Esophagus (tissue), 2 donors: ENCODE results near the gene SERINC5. TPM values are rescaled to one million over a fixed set of nuclear protein-coding genes. Genes with fewer than 3 reads are reported as not detected.
"Not testable (repeated sequence)": the region's sequence is repeated elsewhere in the genome, so short reads cannot be mapped to it uniquely, and the experiment has no call there.

Experiments
- H3K27ac ChIP-seq, 2 donors: one replicate each; pipeline ENCODE4 v1.5.1; 2013; ENCODE audit warnings: low read depth in 2 of 2, mild to moderate bottlenecking in 2 of 2, inconsistent platforms in 1 of 2, low read length in 1 of 2, moderate library complexity in 1 of 2
- H3K27me3 ChIP-seq, 2 donors: one replicate each; pipeline ENCODE4 v1.6.1; 2013; ENCODE audit warnings: low read length in 2 of 2, control low read depth in 1 of 2, mild to moderate bottlenecking in 1 of 2; ENCODE audit not compliant: insufficient read depth in 2 of 2, control insufficient read depth in 1 of 2
- H3K36me3 ChIP-seq, 2 donors: one replicate each; pipeline ENCODE4 v1.6.1; 2013; ENCODE audit warnings: low read length in 1 of 2; ENCODE audit not compliant: control insufficient read depth in 2 of 2, insufficient read depth in 2 of 2
- H3K4me1 ChIP-seq, 2 donors: one replicate each; pipeline ENCODE4 v1.6.1; 2013; ENCODE audit warnings: low read length in 1 of 2; ENCODE audit not compliant: control insufficient read depth in 2 of 2, insufficient read depth in 2 of 2
- H3K4me3 ChIP-seq, 2 donors: one replicate each; pipeline ENCODE4 v1.5.1; 2013; ENCODE audit warnings: low read length in 2 of 2, mild to moderate bottlenecking in 2 of 2, low read depth in 1 of 2, moderate library complexity in 1 of 2
- H3K9me3 ChIP-seq, 2 donors: one replicate each; pipeline ENCODE4 v1.6.1; 2013; ENCODE audit warnings: mild to moderate bottlenecking in 2 of 2, low read depth in 1 of 2, low read length in 1 of 2, moderate library complexity in 1 of 2; ENCODE audit not compliant: control insufficient read depth in 2 of 2, insufficient read depth in 1 of 2
- WGBS, 2 donors: extraction: QIAGEN DNeasy Blood & Tissue Kit; methylation state at CpG; one replicate each; pipeline ENCODE4 v1.1.7; 2013; 5-methylcytosine and 5-hydroxymethylcytosine counted together
- polyA plus RNA-seq, 2 donors: library from polyadenylated mRNA; stranded (reverse); fragments of 200-250 nt; gene quantifications; one replicate each; pipeline ENCODE4 v1.2.3, GENCODE V29; 2013
- donor health status: healthy with polysubstance abuse.
- donor health status: Bipolar disorder and iron deficiency.

Gene SERINC5
- polyA plus RNA-seq, 2 donors: 10.8 to 11.7 TPM

- Histone ChIP-seq H3K27ac (peak overlapping the region; percentile 67 to 84), H3K9me3 (no peaks in the 10 kb centered on the region), H3K36me3 (no peaks in the 10 kb centered on the region), H3K4me1 (peaks cover 0 to 14% of the 10 kb centered on the region in 2 donors), H3K4me3 (no peak overlapping the region), H3K27me3 (no peaks in the 10 kb centered on the region)
- 68 to 77% methylated on average over 6 of the region's 6 CpGs for WGBS, 2 donors
Measured at GRCh38 chr5:80187421-80188090, 68.3 kb downstream of the SERINC5 start.

- peaks cover 0 to 16% of the 10 kb centered on the region in 2 donors for H3K4me1 ChIP-seq
- H3K27me3 ChIP-seq, H3K36me3 ChIP-seq, H3K9me3 ChIP-seq, H3K4me3 ChIP-seq: not testable (repeated sequence)
- peak overlapping the region in 1 of 2 donors; percentile 67 for H3K27ac ChIP-seq
- WGBS, 2 donors: 77 to 85% methylated on average over 8 to 9 of the region's 9 CpGs
Measured at GRCh38 chr5:80185535-80185934, 70.3 kb downstream of the SERINC5 start.

DNA sequence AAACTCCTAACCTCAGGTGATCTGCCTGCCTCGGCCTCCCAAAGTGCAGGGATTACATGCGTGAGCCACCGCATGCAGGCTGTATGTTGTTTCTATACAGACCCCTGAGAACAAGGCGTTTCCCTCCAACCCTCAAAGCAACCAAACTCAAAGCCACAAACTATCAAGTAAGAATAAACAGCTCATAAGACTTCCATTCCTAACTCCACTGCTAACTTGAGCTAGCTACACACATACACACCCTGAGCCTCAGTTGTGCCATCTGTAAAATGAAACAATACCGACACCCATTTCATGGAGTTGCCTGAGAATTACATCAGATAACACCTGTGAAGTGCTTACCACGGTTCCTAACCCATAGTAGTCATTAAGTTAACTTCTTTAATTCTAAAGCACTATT lies 70.8 kb downstream of the SERINC5 start:
- H3K9me3 ChIP-seq: no peaks in the 10 kb centered on the region
- no peak overlapping the region for H3K4me3 ChIP-seq
- no peaks in the 10 kb centered on the region for H3K36me3 ChIP-seq
- 81% methylated on average over 6 of the region's 6 CpGs for WGBS, 2 donors
- peaks cover 0 to 16% of the 10 kb centered on the region in 2 donors for H3K4me1 ChIP-seq
- no peaks in the 10 kb centered on the region for H3K27me3 ChIP-seq
- peak overlapping the region; percentile 67 to 73 for H3K27ac ChIP-seq

DNA sequence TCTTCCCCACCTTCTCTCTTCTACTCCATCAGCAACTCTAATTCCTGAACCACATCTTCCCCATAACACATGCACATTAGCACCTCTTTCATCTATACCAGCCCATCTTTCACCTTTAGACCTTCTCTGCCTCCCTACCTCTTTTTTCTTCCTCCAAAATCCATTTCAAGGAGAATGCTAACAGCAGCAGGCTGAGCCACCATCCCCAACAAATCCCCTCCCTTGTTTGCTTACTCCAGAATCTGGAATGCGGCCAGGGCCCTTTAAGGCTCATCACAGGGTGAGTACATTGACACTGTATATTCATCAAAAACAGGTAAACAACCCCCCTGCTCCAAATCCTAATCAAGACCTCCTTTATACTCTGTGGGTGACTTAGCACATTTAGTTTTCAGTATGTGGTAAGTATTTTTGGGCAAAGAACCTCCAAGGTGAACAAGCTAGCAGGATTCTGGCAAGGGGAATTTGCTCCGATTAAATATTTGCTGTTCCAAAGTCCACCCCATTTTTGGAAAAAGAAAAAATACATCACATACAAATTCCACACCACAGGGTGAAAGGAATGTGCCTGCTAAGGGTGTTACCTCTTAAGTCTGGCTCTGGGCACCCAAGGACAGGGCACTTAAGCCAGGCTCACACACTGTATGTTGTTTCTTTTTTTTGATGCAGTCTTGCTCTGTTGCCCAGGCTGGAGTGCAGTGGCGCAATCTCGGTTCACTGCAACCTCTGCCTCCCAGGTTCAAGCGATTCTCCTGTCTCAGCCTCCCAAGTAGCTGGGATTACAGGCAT lies 71.4 kb downstream of the SERINC5 start:
- Histone ChIP-seq H3K36me3 (no peaks in the 10 kb centered on the region), H3K4me1 (peaks cover 0 to 16% of the 10 kb centered on the region in 2 donors), H3K27ac (peak overlapping the region; percentile 67 to 73), H3K27me3 (no peaks in the 10 kb centered on the region), H3K9me3 (no peaks in the 10 kb centered on the region), H3K4me3 (no peak overlapping the region)
- 52 to 56% methylated on average over 5 of the region's 5 CpGs for WGBS, 2 donors

GRCh38 chr5:80183728-80184234 lies 72.1 kb downstream of the SERINC5 start:
- peak overlapping the region; percentile 62 to 67 for H3K27ac ChIP-seq

GRCh38 chr5:80182809-80183580 lies 72.9 kb downstream of the SERINC5 start:
- Histone ChIP-seq H3K36me3 (no peaks in the 10 kb centered on the region), H3K4me1 (peaks cover 0 to 16% of the 10 kb centered on the region in 2 donors), H3K27ac (peak overlapping the region; percentile 66 to 85), H3K9me3 (no peaks in the 10 kb centered on the region), H3K4me3 (no peak overlapping the region), H3K27me3 (no peaks in the 10 kb centered on the region)
- 51 to 59% methylated on average over 7 of the region's 7 CpGs for whole genome bisulfite sequencing, 2 donors

More at GRCh38 chr5:80183728-80184234, 72.1 kb downstream of the SERINC5 start:
- H3K4me1 ChIP-seq: peaks cover 0 to 16% of the 10 kb centered on the region in 2 donors
- WGBS, 2 donors: 52 to 59% methylated on average over 10 of the region's 10 CpGs
- not testable (repeated sequence) for H3K9me3 ChIP-seq, H3K4me3 ChIP-seq, H3K27me3 ChIP-seq, H3K36me3 ChIP-seq

DNA sequence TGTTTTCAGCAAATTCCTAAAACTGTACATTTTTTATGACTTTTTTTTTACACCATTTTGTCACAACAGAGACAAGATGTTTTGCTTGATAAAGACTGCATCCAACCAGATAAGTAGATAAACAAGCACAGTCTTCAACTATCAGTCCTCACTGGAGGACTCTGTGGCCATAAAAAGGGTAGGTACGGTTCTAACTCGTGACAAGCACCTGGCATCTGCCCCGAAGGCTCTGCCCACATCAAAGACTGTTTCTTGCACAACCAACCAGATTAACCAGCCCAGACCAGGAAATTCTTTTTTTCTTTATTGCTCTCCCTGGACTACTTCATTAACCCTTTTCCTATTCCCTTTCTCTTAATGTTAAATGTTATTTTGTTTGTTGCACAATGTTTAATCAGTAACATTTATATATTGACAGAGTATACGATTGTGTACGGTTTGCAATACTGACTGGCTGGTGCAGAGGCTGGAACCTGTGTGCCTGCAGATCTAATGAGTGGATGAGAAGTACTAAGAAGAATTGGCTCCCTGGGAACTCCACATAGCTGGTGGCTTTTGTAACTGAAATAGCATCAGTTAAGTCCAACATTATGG lies 74.1 kb downstream of the SERINC5 start:
- H3K9me3 ChIP-seq: no peaks in the 10 kb centered on the region
- peak overlapping the region; percentile 49 to 84 for H3K27ac ChIP-seq
- peaks cover 0 to 16% of the 10 kb centered on the region in 2 donors for H3K4me1 ChIP-seq
- H3K27me3 ChIP-seq: no peaks in the 10 kb centered on the region
- WGBS, 2 donors: 31 to 35% methylated on average over 5 of the region's 5 CpGs
- H3K4me3 ChIP-seq: no peak overlapping the region
- H3K36me3 ChIP-seq: peaks cover 2 to 6% of the 10 kb centered on the region in 2 donors

GRCh38 chr5:80177236-80177635 lies 78.6 kb downstream of the SERINC5 start:
- H3K9me3 ChIP-seq: no peaks in the 10 kb centered on the region
- no peak overlapping the region for H3K27ac ChIP-seq
- 89 to 90% methylated on average over 3 of the region's 3 CpGs for WGBS, 2 donors
- H3K4me1 ChIP-seq: peaks cover 0 to 7% of the 10 kb centered on the region in 2 donors
- no peak overlapping the region for H3K4me3 ChIP-seq
- no peaks in the 10 kb centered on the region for H3K27me3 ChIP-seq
- peaks cover 6 to 11% of the 10 kb centered on the region in 2 donors for H3K36me3 ChIP-seq

- Histone ChIP-seq H3K9me3 (no peaks in the 10 kb centered on the region), H3K27ac (no peak overlapping the region), H3K4me1 (no peaks in the 10 kb centered on the region), H3K36me3 (peaks cover 6 to 11% of the 10 kb centered on the region in 2 donors), H3K27me3 (no peaks in the 10 kb centered on the region), H3K4me3 (no peak overlapping the region)
- 86 to 91% methylated on average over 5 of the region's 5 CpGs for WGBS, 2 donors
Measured at GRCh38 chr5:80175337-80175736, 80.5 kb downstream of the SERINC5 start.
